A549 treated with AZD2906 at 1 μM for 4 hours (cell line): ENCODE data around the gene SLITRK2. TPM values are rescaled to one million over a fixed set of nuclear protein-coding genes. Genes with fewer than 3 reads are reported as not detected.

Experiments
- total RNA-seq: library from RNA; stranded (reverse); fragments of 200-300 nt; extraction: Qiagen RNA extraction; gene quantifications from 5 replicates; pipeline ENCODE4 v1.2.3, GENCODE V29; 2022

Gene SLITRK2, protein sequence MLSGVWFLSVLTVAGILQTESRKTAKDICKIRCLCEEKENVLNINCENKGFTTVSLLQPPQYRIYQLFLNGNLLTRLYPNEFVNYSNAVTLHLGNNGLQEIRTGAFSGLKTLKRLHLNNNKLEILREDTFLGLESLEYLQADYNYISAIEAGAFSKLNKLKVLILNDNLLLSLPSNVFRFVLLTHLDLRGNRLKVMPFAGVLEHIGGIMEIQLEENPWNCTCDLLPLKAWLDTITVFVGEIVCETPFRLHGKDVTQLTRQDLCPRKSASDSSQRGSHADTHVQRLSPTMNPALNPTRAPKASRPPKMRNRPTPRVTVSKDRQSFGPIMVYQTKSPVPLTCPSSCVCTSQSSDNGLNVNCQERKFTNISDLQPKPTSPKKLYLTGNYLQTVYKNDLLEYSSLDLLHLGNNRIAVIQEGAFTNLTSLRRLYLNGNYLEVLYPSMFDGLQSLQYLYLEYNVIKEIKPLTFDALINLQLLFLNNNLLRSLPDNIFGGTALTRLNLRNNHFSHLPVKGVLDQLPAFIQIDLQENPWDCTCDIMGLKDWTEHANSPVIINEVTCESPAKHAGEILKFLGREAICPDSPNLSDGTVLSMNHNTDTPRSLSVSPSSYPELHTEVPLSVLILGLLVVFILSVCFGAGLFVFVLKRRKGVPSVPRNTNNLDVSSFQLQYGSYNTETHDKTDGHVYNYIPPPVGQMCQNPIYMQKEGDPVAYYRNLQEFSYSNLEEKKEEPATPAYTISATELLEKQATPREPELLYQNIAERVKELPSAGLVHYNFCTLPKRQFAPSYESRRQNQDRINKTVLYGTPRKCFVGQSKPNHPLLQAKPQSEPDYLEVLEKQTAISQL
- not detected in 5 replicates for total RNA-seq

GRCh38 chrX:145817331-145818185 lies at the start of gene SLITRK2:
SLITRK2 (plus strand) TSS chrX:145817829; CDS start chrX:145822426, 4,597 bp downstream.

